NCI-H2107 (cell line): Measurements from ENCODE around the gene WNT9A.

Experiments
- DNase-seq: peaks from one replicate; lab custom pipeline; 2025; lab: John Stamatoyannopoulos, UW

Gene WNT9A

DNA sequence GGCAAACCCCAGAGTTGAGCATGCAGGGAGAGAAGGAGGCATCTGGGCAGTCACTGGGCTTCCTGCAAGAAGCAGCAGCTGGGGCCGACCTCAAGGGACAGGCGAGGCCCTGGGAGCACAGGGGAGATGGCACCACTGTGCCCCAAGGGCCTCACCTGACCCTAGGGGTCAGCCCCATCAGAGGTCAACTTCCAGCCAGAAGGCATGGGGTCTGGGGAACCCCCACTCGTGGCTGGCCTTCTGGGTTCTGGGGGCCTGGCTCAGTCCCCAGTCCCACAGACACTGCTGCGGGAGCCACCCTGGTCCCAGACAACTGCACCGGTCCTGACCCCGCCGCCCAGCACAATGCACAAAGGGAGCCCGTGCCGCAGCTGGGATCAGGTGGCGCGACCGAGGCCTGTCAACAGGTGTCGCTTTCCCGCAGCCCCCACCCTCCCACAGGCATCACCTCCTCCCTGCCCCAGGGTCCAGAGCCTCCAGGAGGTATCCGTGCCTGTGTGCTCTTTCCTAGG lies 6.2 kb downstream of the WNT9A start:
- DNase-seq: no peak

- DNase-seq: no peak
Observed at GRCh38 chr1:227940791-227941241, 6.9 kb downstream of the WNT9A start.

- no peak for DNase-seq
Observed at GRCh38 chr1:227939791-227940771, 7.7 kb downstream of the WNT9A start.

DNA sequence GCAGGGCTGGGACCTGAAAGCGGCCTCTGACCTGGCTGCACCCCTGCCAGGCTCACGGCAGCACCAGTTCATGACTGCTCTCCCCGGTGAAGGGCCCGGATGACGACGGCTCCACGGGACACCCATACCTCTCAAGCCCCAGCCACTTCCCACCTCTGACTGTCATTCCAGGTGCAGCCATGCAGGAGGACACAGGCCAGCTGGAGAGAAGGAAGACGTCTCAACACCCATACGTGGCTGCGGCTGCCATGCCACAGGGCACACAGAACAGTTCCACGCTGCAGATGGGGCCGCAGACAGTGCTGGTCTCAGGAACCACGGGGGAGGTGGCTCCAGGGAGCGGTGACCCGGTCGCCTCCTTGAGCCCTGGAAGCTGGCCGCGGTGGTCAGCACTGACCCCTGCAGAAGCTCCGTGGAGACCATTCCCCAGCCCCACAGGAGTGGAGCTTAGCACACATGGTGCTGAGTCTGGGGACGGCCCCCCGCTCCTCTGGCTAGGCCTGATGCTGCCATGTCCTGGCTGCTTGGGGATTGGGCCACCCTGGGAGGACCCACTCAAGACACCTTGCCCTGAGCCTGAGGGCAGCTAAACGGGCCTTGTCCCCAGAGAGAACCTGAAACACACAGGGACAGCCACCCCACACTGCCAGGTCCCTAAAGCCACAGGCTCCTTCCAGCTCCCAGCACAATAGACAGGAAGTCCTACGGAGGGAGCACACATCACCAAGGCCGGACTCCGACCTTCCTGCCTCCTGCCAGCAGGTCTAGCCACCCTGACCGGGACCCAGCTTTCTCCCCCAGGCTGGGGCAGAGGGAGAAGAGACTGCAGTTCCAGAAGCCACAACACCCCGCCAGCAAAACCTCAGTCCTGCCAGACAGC lies 8.6 kb downstream of the WNT9A start:
- DNase-seq: no peak

DNA sequence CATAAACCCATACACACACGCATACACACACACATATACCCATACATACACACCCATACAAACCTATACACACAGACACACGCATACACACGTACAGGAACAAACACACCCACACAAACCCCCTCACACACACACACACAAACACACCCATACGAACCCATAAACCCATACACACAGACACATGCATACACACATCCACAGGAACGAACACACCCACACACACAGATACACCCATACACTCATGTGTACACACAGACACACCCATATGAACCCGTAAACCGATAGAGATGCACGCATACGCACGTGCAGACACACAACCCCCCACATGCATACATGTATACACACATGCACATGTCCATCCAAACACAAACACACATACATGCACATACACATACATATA lies 9.5 kb downstream of the WNT9A start:
- no peak for DNase-seq

- DNase-seq: no peak
Observed at GRCh38 chr1:227937838-227938145, 9.9 kb downstream of the WNT9A start.

GRCh38 chr1:227937031-227937837 lies 10.5 kb downstream of the WNT9A start:
- no peak for DNase-seq

DNA sequence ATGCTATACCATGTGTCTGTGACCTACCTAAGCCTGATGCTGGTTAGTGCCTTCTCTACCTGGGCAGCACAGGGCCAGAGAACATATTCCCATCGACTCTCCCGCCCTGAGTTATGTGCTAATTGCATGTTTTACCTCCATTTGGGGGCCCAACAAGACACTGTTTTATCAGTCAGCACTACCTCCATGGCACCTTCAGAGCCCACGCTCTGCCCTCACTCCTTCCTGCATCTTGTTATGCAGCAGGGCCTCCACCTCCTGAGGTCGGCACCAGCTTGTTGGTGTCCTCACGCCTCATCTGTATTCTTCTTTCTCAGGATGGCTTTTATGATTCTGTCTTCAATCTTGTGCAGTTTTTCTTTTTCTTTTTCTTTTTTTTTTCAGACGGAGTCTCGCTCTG lies 11.9 kb downstream of the WNT9A start:
- no peak for DNase-seq

GRCh38 chr1:227934476-227935313 lies 13.0 kb downstream of the WNT9A start:
- no peak for DNase-seq

- DNase-seq: no peak
Observed at GRCh38 chr1:227929751-227930472, 17.8 kb downstream of the WNT9A start.

- DNase-seq: no peak
Observed at GRCh38 chr1:227928811-227929375, 18.8 kb downstream of the WNT9A start.

DNA sequence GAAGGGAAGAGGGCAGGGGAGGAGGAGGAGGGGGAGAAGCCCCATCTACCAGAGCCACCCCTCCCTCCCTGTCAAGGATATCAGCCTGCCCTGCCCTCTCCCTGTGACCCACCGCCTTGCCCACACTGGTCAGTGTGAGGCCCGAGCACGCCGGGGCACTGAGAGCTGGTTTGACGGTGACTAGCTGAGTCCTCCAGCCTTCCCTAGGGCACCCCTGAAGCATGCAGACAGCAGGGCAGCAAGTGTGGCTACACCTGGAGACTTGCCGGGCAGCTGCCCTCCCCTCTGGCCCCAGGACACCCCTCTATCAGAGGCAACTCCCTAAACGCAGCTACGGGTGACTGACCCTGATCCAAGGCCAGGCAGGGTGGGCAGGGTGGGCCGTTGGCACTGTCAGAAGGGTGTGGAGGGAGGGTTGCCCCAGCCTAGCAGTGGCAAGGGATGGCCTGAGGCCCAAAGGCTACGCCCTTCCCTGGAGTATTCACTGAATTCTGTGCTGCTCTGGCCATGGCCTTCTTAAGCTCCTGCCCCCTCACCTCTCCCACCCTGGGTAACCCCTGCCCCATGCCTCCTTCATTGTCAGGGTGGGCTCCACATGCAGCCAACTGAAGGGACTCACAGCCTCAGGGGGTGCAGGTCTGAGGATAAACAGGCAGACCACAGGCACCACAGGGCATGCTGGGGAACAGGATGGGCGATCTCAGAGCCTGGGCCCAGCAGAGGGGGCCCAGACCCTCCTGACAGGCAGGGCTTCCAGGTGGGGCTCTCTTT lies 19.6 kb downstream of the WNT9A start:
- no peak for DNase-seq

DNA sequence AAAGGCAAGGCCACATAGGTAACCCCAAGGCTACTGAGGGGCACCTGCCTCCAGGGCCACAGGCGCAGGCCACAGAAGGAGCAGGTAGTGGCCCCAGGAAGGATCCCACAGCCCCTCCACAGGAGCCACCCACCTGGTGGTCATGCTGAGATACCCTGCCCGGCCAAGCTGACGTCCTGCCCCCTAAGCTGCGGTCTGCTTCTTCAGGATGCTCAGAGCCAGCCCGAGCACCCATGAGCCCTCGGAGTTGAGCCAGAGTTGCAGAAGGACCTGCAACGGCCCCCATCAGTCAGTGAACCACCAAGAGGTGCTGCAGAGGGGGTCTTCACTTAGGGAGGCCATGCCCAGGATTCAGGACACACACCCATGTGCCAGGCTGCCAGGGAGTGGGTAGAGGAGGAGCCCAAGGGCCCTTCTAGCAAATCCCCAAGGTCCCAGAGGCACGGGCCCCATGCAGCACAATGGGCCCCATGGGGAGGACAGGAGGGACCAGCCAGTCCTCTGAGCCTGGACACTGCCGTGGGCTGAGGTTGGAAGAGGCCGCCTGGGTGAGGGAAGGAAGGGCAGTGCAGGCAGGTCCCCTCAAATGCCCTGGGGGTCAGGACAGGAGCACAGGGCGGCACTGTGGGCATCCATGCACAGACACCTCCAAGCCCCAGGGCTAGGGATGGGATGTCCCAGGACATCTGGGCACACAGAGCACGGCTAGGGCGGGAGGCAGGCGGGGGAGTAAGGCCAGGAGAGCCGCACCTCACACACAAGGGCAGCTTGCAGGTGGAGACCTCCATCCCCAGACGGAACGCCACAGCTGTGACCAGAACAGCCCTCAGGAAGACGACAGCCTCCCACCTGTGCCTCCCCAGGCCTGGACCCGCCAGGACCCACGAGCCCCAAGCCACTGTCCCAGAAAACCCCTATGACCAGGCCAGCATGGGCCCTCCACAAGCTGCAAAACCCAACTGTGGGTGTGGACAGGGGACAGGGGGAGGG lies 20.5 kb downstream of the WNT9A start:
- DNase-seq: no peak

GRCh38 chr1:227926216-227926791 lies 21.4 kb downstream of the WNT9A start:
- no peak for DNase-seq

DNA sequence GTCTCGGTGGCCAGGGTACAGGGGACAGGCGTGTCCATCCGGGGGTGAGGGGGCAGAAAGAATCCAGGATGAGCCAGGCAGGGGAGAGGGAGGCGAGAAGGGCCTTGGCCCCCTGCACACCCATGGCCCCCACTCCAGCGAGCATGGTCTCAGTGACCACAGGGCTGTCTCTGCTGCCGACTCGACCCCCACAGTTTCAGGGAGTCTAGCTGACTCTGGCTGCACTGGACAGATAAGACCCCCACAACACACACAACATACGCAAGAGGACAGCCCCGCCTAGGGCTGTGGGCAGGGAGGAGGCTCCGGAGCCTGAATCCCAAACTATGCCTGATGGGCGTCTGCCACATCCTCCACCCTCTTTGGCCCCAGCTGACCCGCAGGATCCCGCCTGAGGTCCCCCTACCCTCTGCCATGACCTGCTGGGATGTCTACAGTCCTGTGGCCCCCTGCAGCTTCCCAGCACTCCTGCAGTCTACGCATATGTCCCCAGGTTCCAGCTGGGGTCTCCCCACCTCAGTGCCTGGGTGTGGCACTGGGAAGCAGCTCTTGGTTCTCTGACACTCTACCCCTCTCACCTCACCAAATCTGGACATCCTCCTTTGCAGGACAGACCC lies 22.0 kb downstream of the WNT9A start:
- no peak for DNase-seq

DNA sequence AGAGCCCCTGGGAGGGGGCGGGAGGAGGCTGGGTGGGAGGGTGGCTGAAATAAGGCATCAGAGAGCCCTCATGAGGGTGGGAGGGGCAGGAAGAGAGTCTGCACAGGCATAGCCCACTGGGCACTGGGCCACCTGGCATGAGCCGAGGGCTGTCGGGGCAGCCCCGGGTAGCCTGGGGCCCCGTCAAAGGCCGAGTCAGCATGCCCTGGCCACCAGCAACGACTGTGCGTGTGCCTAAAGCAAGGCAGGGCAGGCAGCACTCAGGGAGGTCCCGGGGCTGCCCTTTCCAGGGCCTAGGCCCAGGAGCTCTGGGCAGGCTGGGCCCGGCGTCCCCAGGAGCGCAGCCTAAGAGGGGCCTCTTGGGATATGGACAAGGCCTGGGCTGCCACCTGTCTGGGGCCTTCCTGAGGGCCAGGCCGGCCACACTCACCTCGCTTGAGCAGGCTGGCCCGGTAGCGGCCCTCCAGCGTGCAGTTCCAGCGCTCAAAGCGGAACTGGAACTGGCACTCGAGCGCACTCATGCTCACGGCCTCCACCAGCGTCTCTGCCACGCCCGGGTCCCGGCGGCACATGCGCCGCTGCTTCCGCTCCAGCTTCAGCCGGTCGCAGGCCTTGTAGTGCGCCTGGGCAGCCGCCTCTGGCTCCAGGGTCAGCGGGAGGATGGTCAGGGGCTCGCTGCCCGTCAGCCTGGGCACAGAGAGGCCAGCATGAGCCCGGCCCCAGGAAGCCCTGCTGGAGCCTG lies 22.7 kb downstream of the WNT9A start:
- no peak for DNase-seq
